ENCODE data around the gene LNX1.

The LNX1 gene

DNA sequence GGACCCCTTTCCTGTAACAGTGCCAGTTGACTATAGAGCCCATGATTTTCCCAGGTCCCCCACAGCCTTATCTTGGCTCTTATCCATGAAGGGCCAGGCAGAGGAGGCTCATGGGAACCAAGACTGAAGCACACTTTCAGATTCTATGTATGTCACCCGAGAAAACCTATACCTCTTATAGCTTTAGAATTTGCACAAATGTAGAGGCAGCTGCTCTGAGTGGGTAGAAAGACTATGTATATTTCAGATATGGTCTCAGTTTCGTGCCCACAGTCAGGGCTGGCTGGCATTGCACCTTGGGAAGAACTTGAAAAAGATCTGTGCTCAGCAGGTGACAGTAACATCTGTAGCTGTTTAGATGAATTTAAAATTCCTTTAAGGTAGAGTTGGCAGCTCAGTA is 8.3 kb upstream of the LNX1 start:
- no peak for DNase-seq (ENCODE audit: low read depth in 1 of 2, low spot score in 1 of 2)

DNA sequence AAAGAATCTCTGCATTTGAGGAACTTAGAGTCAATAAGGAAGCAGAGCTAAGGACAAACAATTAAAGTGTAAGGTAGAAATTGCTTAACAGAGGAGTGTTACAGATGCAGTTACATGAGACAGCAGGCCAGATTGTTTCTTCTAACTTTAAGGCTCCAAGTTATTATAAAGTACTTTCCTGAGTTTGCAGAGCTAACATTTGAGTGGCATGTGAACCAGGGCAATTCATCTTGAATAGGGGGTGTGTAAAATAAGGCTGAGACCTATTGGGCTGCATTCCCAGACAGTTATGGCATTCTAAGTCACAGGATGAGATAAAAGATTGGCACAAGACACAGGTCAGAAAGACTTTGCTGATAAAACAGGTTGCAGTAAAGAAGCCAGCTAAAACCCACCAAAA is 7.6 kb upstream of the LNX1 start:
- DNase-seq (ENCODE audit: low read depth in 1 of 2, low spot score in 1 of 2): no peak

DNA sequence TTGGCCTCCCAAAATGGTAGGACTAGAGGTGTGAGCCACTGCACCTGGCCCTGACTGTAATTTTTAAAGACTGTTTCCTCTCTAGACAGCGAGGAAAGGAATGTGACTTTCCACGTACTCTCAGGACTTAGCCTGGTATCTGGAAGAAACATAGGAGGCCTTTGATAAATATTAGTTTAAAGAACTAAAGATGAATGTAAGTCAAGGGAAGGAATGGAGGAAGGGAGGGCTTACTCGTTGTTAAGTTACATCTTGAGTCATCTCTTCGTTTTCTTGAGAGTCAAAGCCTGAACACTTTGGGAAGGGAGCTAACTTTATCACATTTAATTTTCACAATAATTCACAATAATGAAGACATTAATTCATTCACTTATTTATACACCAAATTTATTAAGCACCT is 7.2 kb upstream of the LNX1 start:
- no peak for DNase-seq (ENCODE audit: low read depth in 1 of 2, low spot score in 1 of 2)

DNA sequence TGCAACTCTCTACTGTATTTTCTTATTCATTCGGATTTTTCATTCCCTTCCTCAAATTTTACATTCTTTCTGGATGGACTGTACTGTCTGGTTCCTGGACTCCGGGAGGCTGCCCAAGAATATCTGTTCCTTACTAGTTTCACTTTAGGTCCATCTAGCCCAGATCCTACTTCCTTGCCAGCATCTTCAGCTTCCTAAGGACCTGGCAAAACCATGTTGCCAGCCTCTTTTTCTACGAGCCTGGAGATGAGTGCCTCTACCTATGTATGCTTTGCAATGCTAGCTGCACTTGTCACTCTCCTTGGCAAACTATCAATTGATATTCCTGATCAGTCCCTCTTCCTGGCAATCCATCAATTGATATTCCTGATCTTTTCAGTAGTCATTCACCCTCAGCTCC is 5.6 kb upstream of the LNX1 start:
- DNase-seq (ENCODE audit: low read depth in 1 of 2, low spot score in 1 of 2): no peak

DNA sequence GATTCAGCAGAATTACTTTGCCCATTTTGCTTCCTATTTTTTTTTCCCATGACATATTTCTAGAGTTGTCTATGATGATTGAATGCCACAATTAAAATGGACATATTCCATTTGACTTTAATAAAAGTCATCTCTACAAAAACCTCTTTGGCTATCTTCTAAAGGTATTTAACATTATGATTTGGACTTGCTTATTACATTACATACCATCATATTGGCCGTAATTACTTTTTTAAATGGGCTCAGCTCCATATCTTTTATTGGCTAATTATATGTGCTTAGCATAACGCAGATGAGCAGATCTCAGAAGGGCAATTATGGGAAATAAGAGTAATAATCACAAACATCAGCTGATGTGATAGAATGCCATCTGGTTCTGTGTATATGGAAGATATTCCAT is 4.5 kb upstream of the LNX1 start:
- DNase-seq (ENCODE audit: low read depth in 1 of 2, low spot score in 1 of 2): no peak

DNA sequence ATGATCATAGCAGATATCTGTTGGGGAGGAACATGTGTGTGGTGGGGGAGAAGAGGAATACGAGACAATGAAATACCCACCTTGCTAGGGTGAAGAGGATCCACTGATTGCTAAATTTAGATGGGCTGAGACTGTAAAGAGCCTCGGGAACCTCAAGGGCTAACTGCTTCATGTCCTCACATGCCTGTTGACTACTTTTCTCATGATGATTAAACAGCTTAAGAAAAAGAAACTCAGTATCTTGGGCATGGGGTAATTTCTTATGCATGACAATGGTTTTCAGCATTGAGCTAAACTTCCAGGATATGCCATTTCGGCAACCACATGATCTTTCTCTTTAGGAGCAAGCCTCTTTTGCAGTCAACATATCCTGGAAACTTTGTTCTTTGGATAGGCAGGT is 3.9 kb upstream of the LNX1 start:
- DNase-seq (ENCODE audit: low read depth in 1 of 2, low spot score in 1 of 2): no peak

DNA sequence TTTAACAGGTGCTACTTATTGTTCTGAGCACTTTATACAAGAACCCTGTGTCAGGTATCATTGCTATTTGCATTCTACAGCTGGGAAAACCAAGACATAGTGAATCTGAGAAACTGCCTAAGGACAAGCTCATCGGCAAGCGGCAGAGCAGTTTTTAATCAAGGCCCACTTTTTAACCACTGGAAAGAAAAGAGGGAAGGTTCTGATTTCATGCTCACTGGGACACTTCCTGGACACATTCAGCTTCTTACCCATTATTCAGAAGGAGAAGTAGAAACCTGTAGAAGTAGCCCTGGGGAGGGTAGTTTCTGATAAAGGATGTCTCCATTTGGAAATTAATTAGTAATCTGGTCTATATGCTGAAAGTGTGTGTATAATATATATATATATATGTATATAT is 2.5 kb upstream of the LNX1 start:
- no peak for DNase-seq (ENCODE audit: low read depth in 1 of 2, low spot score in 1 of 2)

DNA sequence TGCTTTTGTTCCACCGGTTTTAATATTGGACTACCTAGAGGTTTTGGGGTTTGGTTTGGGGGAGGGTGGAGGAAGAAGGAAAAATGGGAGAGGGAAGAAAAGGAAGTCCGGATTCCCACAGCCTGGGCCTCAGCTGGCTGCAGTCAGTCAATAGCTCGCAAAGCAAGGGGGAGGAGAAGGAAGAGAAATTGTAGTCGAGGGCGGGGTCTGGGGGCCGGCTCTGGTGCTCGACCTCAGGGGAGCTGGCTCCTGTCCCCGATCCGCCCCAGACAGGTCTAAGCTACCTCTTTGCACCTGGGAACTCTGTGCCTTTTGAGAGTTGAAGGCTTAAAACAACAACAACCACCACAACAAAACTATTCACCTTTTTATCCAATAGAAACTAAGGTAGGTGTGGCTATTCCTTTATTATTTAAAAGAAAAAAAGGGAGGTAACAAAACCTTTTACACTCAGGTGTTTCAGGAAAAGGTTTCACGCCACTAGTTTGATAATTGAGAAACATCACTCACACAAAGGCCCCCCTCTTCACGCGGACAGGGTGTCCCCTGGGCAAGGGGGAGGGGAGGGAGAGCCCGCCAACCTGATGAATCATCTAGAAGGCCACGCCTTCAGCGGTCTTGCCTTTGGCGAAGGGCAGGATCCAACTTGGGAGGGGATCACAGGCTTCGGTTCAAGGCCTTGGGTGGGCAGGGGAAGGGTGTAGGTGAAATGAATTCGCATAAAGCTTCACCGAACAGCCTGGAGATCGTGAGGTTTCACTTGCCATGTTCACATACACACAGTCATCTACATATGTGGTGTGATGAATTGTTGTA is 1.6 kb upstream of the LNX1 start:
- DNase-seq (ENCODE audit: low read depth in 1 of 2, low spot score in 1 of 2): no peak

DNA sequence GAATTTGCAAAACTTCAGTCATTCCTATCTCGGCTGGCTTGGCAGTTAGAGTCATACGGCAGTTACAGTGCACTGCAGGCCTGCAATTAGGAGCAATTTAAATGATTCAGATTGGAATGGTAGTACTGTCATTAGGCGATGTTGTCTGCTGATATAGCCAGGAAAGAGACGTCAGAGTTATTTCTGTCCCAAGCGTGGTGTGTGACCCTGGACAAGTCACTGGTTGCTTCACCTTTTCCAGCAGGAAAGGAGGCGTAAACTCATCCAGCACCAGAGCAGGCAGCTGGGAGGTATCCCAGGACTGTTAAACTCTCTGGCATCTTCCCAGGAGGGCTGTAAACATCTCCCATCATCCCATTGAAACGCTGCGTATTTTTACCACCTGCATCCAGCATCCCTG is 836 bp upstream of the LNX1 start:
- DNase-seq (ENCODE audit: low read depth in 1 of 2, low spot score in 1 of 2): no peak

DNA sequence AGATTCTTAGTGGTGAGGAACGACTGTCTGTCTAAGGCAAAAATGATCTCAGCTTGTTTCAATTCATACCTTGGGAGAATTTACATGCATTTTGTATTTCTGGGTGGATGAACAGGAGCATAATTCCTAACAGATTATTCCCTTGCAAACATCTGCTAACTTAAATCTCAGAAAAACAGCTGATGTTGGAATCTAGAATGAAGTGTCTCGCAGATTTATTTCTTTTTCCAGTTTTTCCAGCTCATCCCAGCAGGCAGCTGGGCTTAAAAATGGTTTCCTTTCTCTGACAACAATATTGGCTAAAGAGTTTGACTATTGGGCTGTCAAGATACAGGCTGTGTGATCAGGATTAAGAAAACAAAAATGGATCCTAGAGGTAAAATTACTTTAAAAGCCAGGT is 1.1 kb downstream of the LNX1 start:
- DNase-seq (ENCODE audit: low read depth in 1 of 2, low spot score in 1 of 2): no peak

DNA sequence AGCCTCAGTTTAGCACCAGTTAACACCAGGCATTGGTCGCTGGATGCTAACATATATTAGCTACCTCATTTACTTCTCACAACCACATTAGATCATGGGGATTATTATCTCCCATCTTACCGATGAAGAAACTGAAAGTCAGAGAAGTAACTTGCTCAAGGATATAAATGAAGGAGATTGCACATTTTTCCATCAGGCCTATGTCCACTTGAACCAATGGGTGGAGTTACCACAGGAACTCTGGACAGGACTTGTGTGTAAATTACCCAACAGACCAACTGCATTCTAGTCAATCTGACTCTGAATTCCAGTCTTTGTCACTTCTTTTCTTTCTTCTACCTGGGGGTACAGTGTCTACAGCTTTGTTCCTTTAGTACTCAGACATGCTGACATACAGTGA is 1.8 kb downstream of the LNX1 start:
- no peak for DNase-seq (ENCODE audit: low read depth in 1 of 2, low spot score in 1 of 2)

DNA sequence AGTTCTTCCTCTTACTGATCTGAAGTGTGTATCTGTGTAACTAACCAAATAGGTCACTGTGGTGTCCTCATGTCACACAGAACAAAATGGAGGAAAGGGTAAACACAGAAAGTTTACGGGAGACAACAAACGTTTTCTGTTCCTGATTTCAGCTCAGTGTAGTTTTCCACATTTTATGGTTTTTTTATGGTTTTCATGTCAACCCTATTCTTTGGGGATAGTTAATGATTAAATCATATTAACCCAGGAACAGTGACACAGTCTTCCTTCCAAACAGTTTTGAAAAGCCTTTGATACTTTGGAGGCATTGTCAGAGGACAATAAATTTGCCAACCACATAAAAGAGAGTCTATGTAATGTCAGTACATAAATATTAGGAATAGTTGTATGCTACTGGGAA is 4.2 kb downstream of the LNX1 start:
- no peak for DNase-seq (ENCODE audit: low read depth in 1 of 2, low spot score in 1 of 2)

DNA sequence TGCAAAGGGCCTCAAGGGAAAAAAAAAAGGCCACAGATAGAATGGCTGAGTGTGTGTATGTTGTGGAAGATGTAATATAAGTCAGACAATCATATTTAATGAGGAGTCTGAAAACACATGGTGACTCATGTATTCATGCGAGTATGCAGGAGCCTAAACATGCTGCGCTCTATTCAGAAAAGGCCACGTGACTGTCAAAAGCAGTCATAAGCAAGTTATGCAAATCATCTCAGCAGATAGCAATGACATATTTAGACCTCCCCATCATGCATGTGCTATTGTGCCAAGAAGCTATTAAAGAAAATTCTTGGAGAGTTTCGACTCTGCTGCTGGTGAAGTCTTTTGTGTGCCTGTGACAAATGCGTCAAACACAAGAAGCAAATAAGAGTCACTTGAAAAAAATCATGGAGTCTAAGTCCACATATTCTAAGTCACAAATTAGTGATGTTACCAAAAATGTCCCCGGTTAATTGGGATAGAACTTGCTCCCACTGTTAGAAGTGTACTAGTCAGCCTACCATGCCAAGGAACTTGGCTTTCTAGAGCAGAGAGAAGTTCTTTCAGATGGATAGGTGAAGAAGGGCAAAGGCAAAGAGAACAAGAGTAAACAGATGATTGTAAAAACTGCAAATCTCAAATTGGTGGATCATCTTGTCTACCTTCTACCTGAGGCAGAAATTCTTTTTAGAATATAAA is 5.0 kb downstream of the LNX1 start:
- DNase-seq (ENCODE audit: low read depth in 1 of 2, low spot score in 1 of 2): no peak

DNA sequence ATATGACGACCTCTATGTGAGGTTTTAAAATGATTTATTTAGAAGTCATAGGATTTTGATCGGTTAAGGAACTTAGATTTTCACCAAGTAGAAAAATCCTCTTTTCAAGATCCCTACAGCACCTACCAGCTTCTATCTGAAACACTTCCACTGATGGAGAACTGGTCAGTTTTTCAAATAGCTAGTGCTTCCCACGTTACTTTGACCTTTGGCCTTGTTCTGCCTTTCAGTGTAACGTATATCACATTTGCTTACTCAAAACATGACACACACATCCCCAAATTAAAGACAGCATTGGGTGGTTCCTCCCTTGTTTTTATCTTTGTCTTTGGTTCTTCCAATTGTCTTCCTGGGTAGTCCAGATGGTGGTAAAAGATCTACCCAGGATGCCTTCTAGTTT is 6.6 kb downstream of the LNX1 start:
- no peak for DNase-seq (ENCODE audit: low read depth in 1 of 2, low spot score in 1 of 2)

DNA sequence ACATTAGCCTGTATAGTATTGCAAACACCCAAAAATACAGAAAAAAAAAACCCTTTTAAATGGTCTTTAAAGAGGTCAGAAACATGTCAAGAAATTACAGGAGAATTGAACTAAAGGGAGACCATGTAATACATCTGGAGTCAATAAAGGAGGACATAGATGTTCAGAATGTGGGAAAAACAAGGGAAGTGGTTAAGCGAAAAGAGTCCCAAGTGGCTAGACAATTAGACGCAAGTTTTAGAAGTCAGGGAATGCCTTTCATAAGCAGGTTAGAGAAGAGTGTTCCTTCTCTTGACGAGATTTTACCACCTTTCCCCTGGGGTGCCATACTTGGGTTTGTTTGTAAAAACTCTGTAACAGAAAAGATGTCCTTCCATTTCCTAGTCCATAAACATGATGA is 7.8 kb downstream of the LNX1 start:
- DNase-seq (ENCODE audit: low read depth in 1 of 2, low spot score in 1 of 2): no peak

DNA sequence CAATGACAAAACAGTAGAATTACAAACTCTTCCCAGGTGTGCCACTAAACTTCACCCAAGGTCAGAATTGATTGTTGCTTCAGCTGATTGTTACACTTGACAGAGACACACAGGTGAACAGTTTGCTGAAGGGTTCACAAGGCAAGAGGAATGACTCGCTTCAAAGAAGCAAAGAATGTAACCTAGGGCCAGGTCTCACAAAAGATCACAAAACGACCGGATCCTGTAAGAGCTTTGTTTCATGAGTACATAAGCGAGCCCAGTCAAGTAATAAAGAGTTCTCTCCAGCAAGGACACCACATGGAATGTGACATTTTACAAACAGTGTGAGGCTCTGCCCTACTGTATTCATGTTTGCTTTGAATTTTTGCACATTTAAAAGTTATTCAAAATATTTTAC is 9.1 kb downstream of the LNX1 start:
- DNase-seq (ENCODE audit: low read depth in 1 of 2, low spot score in 1 of 2): no peak

DNA sequence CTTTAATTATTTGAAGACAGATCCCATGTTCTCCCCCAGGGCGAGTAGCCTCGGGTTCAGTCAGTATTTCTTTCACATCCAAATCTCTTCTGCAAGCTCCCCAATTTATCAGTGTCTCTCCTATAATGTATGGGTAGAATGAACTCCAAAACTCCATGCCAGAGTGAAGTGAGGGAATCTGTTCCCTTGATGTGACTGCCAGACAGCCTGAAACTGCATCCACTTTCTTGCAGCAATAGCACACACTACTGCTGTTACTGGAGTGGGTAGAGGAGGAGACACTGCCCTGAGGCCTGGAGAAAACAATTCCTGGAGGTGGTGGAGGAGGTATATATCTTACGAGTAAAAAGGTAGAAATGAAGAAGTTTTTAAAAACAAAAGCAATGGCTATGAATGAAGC is 11.0 kb downstream of the LNX1 start:
- no peak for DNase-seq (ENCODE audit: low read depth in 1 of 2, low spot score in 1 of 2)

DNA sequence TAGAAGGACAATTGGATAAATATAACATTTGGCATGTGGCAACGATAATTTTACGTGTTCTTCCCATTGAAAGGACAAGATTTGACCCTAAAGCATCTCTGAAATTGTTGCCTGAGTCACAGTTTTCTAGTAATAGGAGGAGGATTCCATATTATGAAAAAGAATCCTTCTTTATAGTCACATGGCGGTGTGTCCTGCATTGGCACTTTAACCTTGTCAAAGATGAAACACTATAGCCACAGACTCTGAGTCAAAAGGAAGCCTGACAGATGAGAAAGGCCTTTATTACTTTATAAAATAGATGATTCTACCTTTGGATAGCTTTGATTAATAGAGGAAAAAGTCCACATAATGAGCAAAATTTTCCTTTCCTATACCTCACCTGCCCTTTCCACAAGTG is 11.5 kb downstream of the LNX1 start:
- DNase-seq (ENCODE audit: low read depth in 1 of 2, low spot score in 1 of 2): no peak

DNA sequence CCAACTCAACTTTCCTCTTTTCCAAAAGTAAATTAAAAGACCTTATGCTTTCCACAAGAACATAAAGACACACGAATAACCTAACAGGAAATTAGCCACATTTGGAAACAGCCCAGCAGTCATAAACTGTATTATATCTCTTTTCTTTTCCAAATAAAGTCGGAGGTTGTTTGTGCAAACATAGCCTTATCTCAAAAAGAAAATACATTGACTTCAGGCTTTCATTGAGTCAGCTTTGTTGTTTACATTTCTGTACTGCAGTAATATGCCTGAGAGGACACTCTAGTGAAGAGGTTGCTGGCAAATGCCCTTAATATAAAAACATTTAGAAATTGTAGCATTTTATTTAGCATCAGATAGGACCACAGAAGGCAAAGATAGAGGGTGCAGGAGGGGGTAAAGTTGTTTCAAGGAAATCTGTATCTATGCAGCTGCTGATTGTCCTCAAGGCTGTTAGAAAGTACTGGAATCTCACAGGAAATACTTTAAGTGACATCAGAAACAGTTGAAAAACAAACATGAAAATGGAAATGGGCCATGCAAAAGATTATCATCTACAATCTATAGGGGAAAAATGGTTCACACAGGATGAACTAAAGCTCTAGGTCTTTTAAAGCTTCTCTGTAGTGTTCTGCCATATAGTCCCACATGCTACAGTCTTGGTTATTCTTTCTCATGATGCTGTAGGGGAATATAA is 14.5 kb downstream of the LNX1 start:
- no peak for DNase-seq (ENCODE audit: low read depth in 1 of 2, low spot score in 1 of 2)

DNA sequence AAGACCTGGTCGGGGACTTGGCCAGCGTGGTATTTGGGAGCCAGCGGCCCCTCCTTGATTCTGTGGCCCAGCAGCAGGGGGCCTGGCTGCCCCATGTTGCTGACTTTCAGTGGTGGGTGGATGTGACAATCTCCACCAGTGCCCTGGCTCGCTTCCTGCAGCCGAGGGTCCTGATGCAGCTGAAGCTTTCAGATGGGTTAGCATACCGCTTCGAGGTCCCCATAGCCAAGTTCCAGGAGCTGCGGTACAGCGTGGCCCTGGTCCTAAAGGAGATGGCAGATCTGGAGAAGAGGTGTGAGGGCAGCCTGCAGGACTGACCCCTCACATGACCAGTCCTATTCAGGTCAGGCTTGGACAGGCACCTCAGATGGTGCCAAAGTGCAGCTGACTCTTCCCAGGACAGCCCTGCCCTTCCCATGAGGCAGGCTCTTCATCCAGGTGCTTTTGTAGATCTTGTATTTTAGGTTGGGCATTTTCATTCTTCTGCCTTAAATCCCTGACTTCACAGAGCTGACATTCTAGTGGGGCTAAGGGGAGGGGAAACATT is 15.1 kb downstream of the LNX1 start:
- no peak for DNase-seq (ENCODE audit: low read depth in 1 of 2, low spot score in 1 of 2)

DNA sequence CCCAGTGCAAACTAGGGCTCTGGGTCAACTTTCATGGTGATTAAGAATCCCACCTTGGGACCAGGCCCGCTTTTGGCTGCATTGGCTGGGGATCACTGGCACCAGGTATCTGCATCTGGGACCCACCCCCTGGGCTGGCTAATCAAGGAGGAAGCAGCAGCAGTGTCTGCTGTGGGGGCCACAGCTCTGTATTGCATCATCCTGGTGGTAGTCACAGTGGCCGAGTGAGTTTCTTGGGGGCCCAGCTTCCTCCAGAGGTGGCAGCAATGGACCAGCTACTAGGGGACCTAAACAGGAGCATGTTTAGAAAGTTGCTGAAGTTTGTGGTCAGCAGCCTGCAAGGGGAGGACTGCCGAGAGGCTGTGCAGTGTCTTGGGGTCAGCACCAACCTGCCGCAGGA is 15.7 kb downstream of the LNX1 start:
- DNase-seq (ENCODE audit: low read depth in 1 of 2, low spot score in 1 of 2): no peak

DNA sequence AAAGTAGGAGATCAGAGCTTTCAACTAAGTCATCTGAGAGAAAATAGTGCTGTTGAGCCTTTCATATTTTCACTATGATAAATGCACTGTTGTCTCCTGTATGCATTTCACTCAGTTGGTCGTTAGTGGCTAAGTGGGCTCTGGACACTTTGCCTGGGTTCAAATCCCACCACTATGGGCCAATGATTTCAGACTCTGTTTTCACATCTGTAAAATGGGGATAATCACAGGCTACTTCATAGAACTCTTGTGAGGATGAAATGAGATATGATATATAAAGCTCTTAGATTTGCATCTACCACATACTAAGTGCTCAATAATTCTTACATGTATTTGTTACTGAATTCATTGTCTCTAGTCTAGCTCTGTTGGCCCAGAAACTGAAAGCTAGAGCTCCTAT is 16.8 kb downstream of the LNX1 start:
- no peak for DNase-seq (ENCODE audit: low read depth in 1 of 2, low spot score in 1 of 2)

All from activated CD4-positive, alpha-beta T cell treated with anti-CD3 and anti-CD28 coated beads, Interleukin-2, amount 50 U/mL, for 24 hours (primary cell).